Chondrocyte (in vitro differentiated cells): ENCODE data around the gene ADAM19. TPM values are rescaled to one million over a fixed set of nuclear protein-coding genes. Genes with fewer than 3 reads are reported as not detected.

Experiments
- DNase-seq: peaks from one replicate; pipeline ENCODE4 v3.0.0; 2021; ENCODE audit warnings: mixed read lengths, low spot score
- H3K27ac Mint-ChIP-seq: one replicate; pipeline ENCODE4 v1.8.0; 2021; ENCODE audit warnings: mild to moderate bottlenecking, moderate library complexity, mixed read lengths; ENCODE audit not compliant: unreplicated experiment
- H3K27me3 Mint-ChIP-seq: 2 replicates; pipeline ENCODE4 v1.8.0; 2021; ENCODE audit warnings: low read depth, mixed read lengths
- H3K36me3 Mint-ChIP-seq: 2 replicates; pipeline ENCODE4 v1.8.0; 2021; ENCODE audit warnings: low read depth, mixed read lengths
- H3K4me1 Mint-ChIP-seq: 2 replicates; pipeline ENCODE4 v1.8.0; 2021; ENCODE audit warnings: low read depth, mild to moderate bottlenecking, mixed read lengths
- H3K4me3 Mint-ChIP-seq: one replicate; pipeline ENCODE4 v1.8.0; 2021; ENCODE audit warnings: mild to moderate bottlenecking, moderate library complexity, mixed read lengths; ENCODE audit not compliant: unreplicated experiment
- H3K9me3 Mint-ChIP-seq: 2 replicates; pipeline ENCODE4 v1.8.0; 2021; ENCODE audit warnings: low read depth, mixed read lengths
- CTCF ChIP-seq: fragments of 200-600 bp; sonication (generic); IDR thresholded peaks from 2 replicates; pipeline ENCODE4 v1.5.0; 2021; ENCODE audit warnings: antibody characterized with exemption, mild to moderate bottlenecking, moderate library complexity
- total RNA-seq: library from RNA; stranded (reverse); gene quantifications from 3 replicates; pipeline ENCODE4 v1.2.1, GENCODE V29; 2021

The ADAM19 gene
- total RNA-seq, 1 donor from 2014 or later, result 125 TPM

GRCh38 chr5:157548513-157549282 lies 26.9 kb downstream of the ADAM19 start:
- Mint-ChIP-seq H3K4me1 (peaks cover 66% of the 10 kb centered on the region), H3K36me3 (peaks cover 8% of the 10 kb centered on the region), H3K27me3 (no peaks in the 10 kb centered on the region), H3K4me3 (peak overlapping the region; percentile 31), H3K9me3 (no peaks in the 10 kb centered on the region), H3K27ac (peak overlapping the region; percentile 92)
- no peak for DNase-seq
- TF ChIP-seq CTCF, result no peak

GRCh38 chr5:157547941-157548512 lies 27.5 kb downstream of the ADAM19 start:
- Mint-ChIP-seq H3K36me3 (peaks cover 8% of the 10 kb centered on the region), H3K4me3 (no peak overlapping the region), H3K9me3 (no peaks in the 10 kb centered on the region), H3K4me1 (peaks cover 72% of the 10 kb centered on the region), H3K27me3 (no peaks in the 10 kb centered on the region), H3K27ac (peak overlapping the region; percentile 92)
- TF ChIP-seq CTCF, result no peak
- no peak for DNase-seq

GRCh38 chr5:157546456-157547100 lies 29.0 kb downstream of the ADAM19 start:
- Mint-ChIP-seq H3K4me1 (peaks cover 85% of the 10 kb centered on the region), H3K36me3 (peaks cover 6% of the 10 kb centered on the region), H3K9me3 (no peaks in the 10 kb centered on the region), H3K27ac (peak overlapping the region; percentile 89), H3K4me3 (no peak overlapping the region), H3K27me3 (no peaks in the 10 kb centered on the region)
- no peak for DNase-seq
- no peak for TF ChIP-seq CTCF

GRCh38 chr5:157545610-157546310 lies 29.8 kb downstream of the ADAM19 start:
- no peak for DNase-seq
- Mint-ChIP-seq H3K9me3 (no peaks in the 10 kb centered on the region), H3K4me1 (peaks cover 93% of the 10 kb centered on the region), H3K36me3 (peaks cover 5% of the 10 kb centered on the region), H3K27ac (no peak overlapping the region), H3K27me3 (no peaks in the 10 kb centered on the region), H3K4me3 (no peak overlapping the region)
- TF ChIP-seq CTCF, result no peak

GRCh38 chr5:157544623-157544989 lies 31.0 kb downstream of the ADAM19 start:
- DNase-seq, result no peak
- peaks cover 2% of the 10 kb centered on the region for H3K36me3 Mint-ChIP-seq
- peaks cover 93% of the 10 kb centered on the region for H3K4me1 Mint-ChIP-seq
- H3K9me3 Mint-ChIP-seq, result no peaks in the 10 kb centered on the region
- no peak for TF ChIP-seq CTCF
- no peaks in the 10 kb centered on the region for H3K27me3 Mint-ChIP-seq
- H3K27ac Mint-ChIP-seq, result peak overlapping the region; percentile 91
- H3K4me3 Mint-ChIP-seq, result peak overlapping the region; percentile 15
